ENCODE results near the gene MAPK1.
"Not testable (repeated sequence)": the region's sequence is repeated elsewhere in the genome, so short reads cannot be mapped to it uniquely, and the experiment has no call there.

MAPK1 gene

GRCh38 chr22:21726650-21727049, 140.8 kb downstream of the MAPK1 start:
- peak in 1 of 2 donors; percentile 21 for DNase-seq (ENCODE audit: low read depth in 2 of 2)

GRCh38 chr22:21725956-21726649, 141.3 kb downstream of the MAPK1 start:
- no peak for DNase-seq (ENCODE audit: low read depth in 2 of 2)

GRCh38 chr22:21724496-21724895, 142.9 kb downstream of the MAPK1 start:
- DNase-seq (ENCODE audit: low read depth in 2 of 2), result not testable (repeated sequence)

GRCh38 chr22:21721195-21721852, 146.1 kb downstream of the MAPK1 start:
- not testable (repeated sequence) for DNase-seq (ENCODE audit: low read depth in 2 of 2)

DNA sequence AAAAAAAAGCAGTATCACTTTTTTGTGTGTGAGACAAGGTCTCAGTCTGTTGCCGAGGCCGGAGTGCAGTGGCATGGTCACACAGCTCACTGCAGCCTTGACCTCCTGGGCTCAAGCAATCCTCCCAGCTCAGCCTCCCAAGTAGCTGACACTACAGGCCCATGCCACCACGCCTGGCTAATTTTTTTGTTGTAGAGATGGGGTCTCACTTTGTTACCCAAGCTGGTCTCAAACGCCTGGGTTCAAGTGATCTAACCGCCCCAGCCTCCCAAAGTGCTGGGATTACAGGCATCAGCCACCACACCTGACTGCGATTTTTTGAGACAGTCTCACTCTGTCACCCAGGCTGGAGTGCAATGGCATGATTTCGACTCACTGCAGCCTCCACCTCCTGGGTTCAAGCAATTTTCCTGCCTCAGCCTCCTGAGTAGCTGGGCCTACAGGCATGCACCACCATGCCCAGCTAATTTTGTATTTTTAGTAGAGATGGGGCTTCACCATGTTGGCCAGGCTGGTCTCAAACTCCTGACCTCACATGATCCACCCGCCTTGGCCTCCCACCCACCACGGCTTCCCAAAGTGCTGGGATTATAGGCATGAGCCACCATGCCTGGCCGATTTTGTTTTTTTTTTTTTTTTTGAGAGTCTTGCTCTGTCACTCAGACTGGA, 147.1 kb downstream of the MAPK1 start:
- not testable (repeated sequence) for DNase-seq (ENCODE audit: low read depth in 2 of 2)

- no peak for DNase-seq (ENCODE audit: low read depth in 2 of 2)
These were observed 148.4 kb downstream of the MAPK1 start for GRCh38 chr22:21719024-21719423.

- DNase-seq (ENCODE audit: low read depth in 2 of 2), result no peak
These were observed 148.9 kb downstream of the MAPK1 start for GRCh38 chr22:21718499-21718898.

DNA sequence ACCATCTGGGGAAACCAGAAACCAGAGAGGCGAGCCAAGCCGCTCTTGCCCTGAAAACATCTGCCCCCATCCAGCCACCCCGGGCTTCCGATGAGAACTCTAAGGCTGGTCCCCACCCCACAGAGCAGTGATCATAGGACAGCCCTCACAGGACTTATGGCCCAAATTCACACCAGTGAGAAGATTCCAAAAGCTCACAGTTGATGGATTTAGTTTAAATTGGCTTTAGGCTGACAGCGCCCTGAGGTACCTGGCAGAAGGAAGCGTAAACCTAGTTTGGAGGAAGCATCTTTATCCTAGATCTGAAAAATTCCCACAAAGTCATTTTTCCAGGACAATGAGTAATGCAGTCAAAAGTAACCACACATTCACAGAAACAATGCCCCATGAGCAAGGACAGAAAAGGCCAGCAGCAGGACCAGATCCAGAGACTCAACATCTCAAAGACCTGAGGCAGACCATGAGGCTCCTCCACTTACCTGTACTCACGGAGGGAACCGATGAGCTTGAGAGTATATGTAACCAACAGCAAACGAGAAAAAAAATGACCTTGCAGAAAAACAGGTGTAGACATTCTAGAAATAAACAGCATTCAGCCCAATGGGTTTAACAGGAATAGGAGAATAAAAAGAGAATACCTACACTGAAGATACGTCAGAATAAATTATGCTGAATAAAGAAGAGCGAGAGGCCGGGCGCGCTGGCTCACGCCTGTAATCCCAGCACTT, 150.9 kb downstream of the MAPK1 start:
- not testable (repeated sequence) for DNase-seq (ENCODE audit: low read depth in 2 of 2)

- DNase-seq (ENCODE audit: low read depth in 2 of 2), result no peak
These were observed 152.7 kb downstream of the MAPK1 start for GRCh38 chr22:21714786-21715185.

DNA sequence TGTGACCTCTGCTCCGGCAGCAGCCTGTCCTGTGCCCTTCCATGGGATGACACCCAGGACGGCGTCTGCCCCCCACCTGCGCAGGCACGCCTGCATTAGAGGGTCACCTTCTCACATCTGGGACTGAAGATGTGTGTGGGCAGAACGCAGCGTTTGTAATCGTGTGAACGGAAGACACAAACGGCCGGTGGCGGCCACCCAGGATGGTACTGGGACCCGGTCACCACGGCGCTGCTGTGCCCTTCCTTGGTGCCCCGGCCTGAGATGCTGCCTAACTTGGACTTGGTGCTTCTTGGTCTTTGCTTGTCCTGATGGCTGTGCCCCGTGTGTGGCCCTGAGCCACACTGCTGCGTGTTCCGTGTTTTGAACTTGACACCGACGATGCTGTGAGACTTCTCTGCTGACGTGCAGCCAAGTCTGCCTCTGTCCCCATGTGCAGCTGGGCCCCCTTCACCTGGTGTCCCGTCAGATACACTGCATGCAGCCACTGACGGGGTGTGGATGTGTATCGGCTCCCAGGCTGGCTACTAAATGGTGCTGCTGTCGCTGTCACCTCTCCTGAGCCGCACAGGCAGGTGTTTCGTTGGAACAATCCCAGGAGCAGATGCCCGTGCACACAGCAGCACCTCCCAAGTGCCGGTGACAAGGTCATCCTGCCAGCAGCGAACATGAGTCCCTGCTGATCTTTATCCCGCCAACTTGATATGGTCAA, 153.2 kb downstream of the MAPK1 start:
- DNase-seq (ENCODE audit: low read depth in 2 of 2), result no peak

DNA sequence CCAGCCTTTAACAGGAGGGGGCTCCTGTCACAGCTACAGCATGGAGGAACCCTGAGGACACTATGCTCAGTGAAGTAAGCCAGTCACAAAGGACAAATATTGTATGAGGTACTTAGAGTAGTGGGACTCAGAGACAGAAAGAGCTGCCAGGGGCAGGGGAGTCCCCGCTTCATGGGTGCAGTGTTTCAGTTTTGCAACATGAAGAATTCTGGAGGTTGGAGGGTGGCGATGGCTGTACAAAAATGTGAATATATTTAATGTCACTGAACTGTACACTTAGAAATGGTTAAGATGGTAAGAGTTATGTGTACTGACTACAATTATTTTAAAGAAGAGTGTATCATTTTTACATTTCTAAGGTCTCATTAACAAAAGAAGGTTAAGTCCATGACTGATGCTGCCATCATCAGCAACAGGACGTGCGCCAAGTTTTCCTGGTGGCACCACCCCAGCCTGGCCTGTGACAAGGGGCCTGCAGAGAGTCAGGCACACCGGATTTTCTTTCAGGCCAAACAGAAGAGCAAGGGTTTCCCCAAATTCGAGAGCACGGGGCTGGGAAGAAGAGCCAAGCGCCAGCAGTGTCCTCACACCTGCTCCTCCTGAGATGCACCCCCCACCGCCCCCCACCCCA, 153.9 kb downstream of the MAPK1 start:
- DNase-seq (ENCODE audit: low read depth in 2 of 2), result no peak

DNA sequence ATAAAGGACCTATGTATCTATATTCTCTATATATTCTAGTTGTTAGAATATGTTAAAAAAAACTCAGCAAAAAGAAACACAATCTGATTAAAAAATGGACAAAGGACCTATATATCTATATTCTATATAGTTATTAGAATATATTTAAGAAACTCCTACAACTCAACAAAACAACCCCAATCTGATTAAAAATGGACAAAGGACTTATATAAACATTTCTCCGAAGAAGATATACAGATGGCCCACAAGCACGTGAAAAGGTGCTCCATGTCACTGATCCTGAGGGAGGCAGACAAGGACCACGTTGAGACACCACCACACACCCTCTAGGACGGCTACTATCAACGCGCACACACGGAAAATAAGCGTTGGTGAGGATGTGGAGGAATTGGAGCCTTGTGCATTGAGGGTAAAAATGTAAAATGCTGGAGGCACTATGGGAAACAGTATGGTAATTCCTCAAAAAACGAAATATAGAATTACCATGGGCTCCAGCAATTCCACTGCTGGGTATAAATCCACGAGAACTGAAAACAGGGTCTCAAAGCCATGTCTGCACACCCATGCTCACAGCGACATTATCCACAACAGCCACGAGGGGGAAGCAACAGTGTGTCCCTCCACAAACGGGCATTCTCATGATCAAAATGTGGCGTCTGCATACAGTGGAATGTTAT, 154.6 kb downstream of the MAPK1 start:
- peak in 1 of 2 donors; percentile 28 for DNase-seq (ENCODE audit: low read depth in 2 of 2)

- DNase-seq (ENCODE audit: low read depth in 2 of 2), result no peak
These were observed 155.6 kb downstream of the MAPK1 start for GRCh38 chr22:21711851-21712250.

- DNase-seq (ENCODE audit: low read depth in 2 of 2), result no peak
These were observed 157.3 kb downstream of the MAPK1 start for GRCh38 chr22:21710156-21710555.

GRCh38 chr22:21709688-21710087, 157.8 kb downstream of the MAPK1 start:
- no peak for DNase-seq (ENCODE audit: low read depth in 2 of 2)

- DNase-seq (ENCODE audit: low read depth in 2 of 2), result no peak
These were observed 158.5 kb downstream of the MAPK1 start for GRCh38 chr22:21708960-21709359.

GRCh38 chr22:21707677-21708076, 159.8 kb downstream of the MAPK1 start:
- no peak for DNase-seq (ENCODE audit: low read depth in 2 of 2)
